Fibroblast of lung (primary cell): ENCODE data around the gene TNIK. TPM values are rescaled to one million over a fixed set of nuclear protein-coding genes. Genes with fewer than 3 reads are reported as not detected.

Experiments used
- DNase-seq, 2 donors: peaks; one replicate each; pipeline versions ENCODE4 v3.0.0 to v3.0.0-alpha.2; 2010; ENCODE audit warnings: low read depth in 2 of 2
- H2AFZ ChIP-seq: 2 replicates; pipeline ENCODE4 v1.5.1; 2012; ENCODE audit warnings: low read length, control low read depth, inconsistent platforms
- H3K27ac ChIP-seq: 2 replicates; pipeline ENCODE4 v1.5.1; 2011; ENCODE audit warnings: low read length, control low read depth; ENCODE audit not compliant: insufficient read depth
- H3K27me3 ChIP-seq: 2 replicates; pipeline ENCODE4 v1.5.1; 2011; ENCODE audit warnings: mild to moderate bottlenecking, low read length; ENCODE audit not compliant: control insufficient read depth, insufficient read depth
- H3K36me3 ChIP-seq: 2 replicates; pipeline ENCODE4 v1.5.1; 2011; ENCODE audit warnings: low read length; ENCODE audit not compliant: control insufficient read depth, insufficient read depth
- H3K4me1 ChIP-seq: 2 replicates; pipeline ENCODE4 v1.5.1; 2011; ENCODE audit warnings: low read length; ENCODE audit not compliant: control insufficient read depth, insufficient read depth; ENCODE audit errors: extremely low read depth
- H3K4me2 ChIP-seq: 2 replicates; pipeline ENCODE4 v1.5.1; 2011; ENCODE audit warnings: low read length, control low read depth; ENCODE audit not compliant: insufficient read depth; ENCODE audit errors: extremely low read depth
- H3K4me3 ChIP-seq, 4 experiments: fragments of 200-600 bp in 1 of 4; sonication (generic) in 1 of 4; replicated peaks in 1 of 4; 2 replicates each; pipeline ENCODE4 v1.5.1; 2011 to 2016; ENCODE audit warnings: low read length in 4 of 4, low read depth in 3 of 4, mild to moderate bottlenecking in 3 of 4, control low read depth in 2 of 4, inconsistent platforms in 1 of 4, mixed read lengths in 1 of 4; ENCODE audit not compliant: insufficient read depth in 1 of 4; ENCODE audit errors: control extremely low read depth in 1 of 4
- H3K79me2 ChIP-seq: 2 replicates; pipeline ENCODE4 v1.5.1; 2012; ENCODE audit warnings: mild to moderate bottlenecking, low read length, inconsistent platforms; ENCODE audit not compliant: control insufficient read depth, insufficient read depth
- H3K9ac ChIP-seq: 2 replicates; pipeline ENCODE4 v1.5.1; 2011; ENCODE audit warnings: mild to moderate bottlenecking, low read length, control low read depth; ENCODE audit not compliant: insufficient read depth
- H3K9me3 ChIP-seq: 2 replicates; pipeline ENCODE4 v1.5.1; 2012; ENCODE audit warnings: low read depth, low read length; ENCODE audit not compliant: control insufficient read depth, insufficient read depth
- H4K20me1 ChIP-seq: 2 replicates; pipeline ENCODE4 v1.5.1; 2011; ENCODE audit warnings: low read length; ENCODE audit not compliant: control insufficient read depth, insufficient read depth; ENCODE audit errors: extremely low read depth
- CTCF ChIP-seq, 2 donors: IDR thresholded peaks in 1 of 2; conservative IDR thresholded peaks in 1 of 2; 1 replicate in 1 of 2; 2 replicates in 1 of 2; pipeline ENCODE4 v1.5.1; 2011 to 2012; ENCODE audit warnings: low read length in 2 of 2, control low read depth in 1 of 2, inconsistent platforms in 1 of 2, low read depth in 1 of 2, mild to moderate bottlenecking in 1 of 2
- EZH2 ChIP-seq: IDR thresholded peaks from 2 replicates; pipeline ENCODE4 v1.5.1; 2012; ENCODE audit warnings: low read length, control low read depth, mild to moderate bottlenecking; ENCODE audit errors: missing control alignments
- polyA plus RNA-seq, 2 donors: library from polyadenylated mRNA; depleted of rRNA in 1 of 2; stranded (reverse) in 1 of 2; unstranded in 1 of 2; fragments of >200 nt; gene quantifications; 2 replicates each; pipeline ENCODE4 v1.2.1, GENCODE V29; 2011 to 2012; ENCODE audit warnings: missing spikeins in 1 of 2
- total RNA-seq: library from RNA; depleted of rRNA; stranded (reverse); fragments of >200 nt; gene quantifications from 2 replicates; pipeline ENCODE4 v1.2.1, GENCODE V29; 2014

Gene TNIK
- total and polyA plus RNA-seq, 2 donors (not counting 1 experiment from before 2014, with no cell fraction given): 13.8 to 39.3 TPM

- no peak overlapping the region for H2AFZ ChIP-seq
- H3K36me3 ChIP-seq: no peaks in the 10 kb centered on the region
- H3K9ac ChIP-seq: no peak overlapping the region
- H3K27ac ChIP-seq: no peak overlapping the region
- TF ChIP-seq EZH2: no peak
- TF ChIP-seq CTCF (conservative IDR thresholded peaks at IDR 0.05 in 1 of 2, IDR thresholded peaks at IDR 0.05 in 1 of 2; ENCODE audit: low read depth in 1 of 2, low read length in 2 of 2): no peak
- no peaks in the 10 kb centered on the region for H3K9me3 ChIP-seq
- no peaks in the 10 kb centered on the region for H3K27me3 ChIP-seq
- H3K79me2 ChIP-seq: no peaks in the 10 kb centered on the region
- H3K4me2 ChIP-seq: no peak overlapping the region
- H4K20me1 ChIP-seq: no peaks in the 10 kb centered on the region
- no peak for DNase-seq
- H3K4me3 ChIP-seq: no peak overlapping the region
- peaks cover 6% of the 10 kb centered on the region for H3K4me1 ChIP-seq
Observed at GRCh38 chr3:171185959-171186358, 274.2 kb downstream of the TNIK start.

DNA sequence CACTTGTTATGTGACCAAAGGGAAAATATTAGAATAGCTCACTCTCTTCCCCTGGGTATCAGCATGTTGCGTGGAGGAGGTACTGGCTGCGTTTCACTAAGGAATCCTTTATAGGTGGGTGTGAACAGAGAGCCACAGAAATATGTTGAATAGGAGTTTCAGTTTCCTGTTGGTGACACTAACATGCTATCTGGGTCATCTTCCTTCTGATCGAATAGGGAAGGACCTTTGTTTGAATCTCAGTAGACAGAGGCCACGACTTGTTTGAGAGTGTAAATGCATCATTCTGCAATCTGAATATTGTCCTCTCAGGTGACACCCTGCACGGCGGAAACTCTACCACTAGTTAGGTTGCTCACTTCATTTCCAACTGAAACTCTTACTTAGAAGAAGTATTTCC lies 275.8 kb downstream of the TNIK start:
- Histone ChIP-seq H2AFZ (no peak overlapping the region), H3K36me3 (no peaks in the 10 kb centered on the region), H3K9ac (no peak overlapping the region), H3K27ac (no peak overlapping the region), H3K79me2 (no peaks in the 10 kb centered on the region), H3K9me3 (no peaks in the 10 kb centered on the region), H3K4me3 (no peak overlapping the region), H3K4me2 (no peak overlapping the region), H3K27me3 (no peaks in the 10 kb centered on the region), H3K4me1 (peaks cover 4% of the 10 kb centered on the region), H4K20me1 (no peaks in the 10 kb centered on the region)
- TF ChIP-seq EZH2 (no peak), CTCF (conservative IDR thresholded peaks at IDR 0.05 in 1 of 2, IDR thresholded peaks at IDR 0.05 in 1 of 2; ENCODE audit: low read depth in 1 of 2, low read length in 2 of 2) (no peak)
- DNase-seq: no peak

- H3K9me3 ChIP-seq: no peaks in the 10 kb centered on the region
- H3K4me2 ChIP-seq: no peak overlapping the region
- H3K9ac ChIP-seq: no peak overlapping the region
- H3K36me3 ChIP-seq: no peaks in the 10 kb centered on the region
- DNase-seq: peak; percentile 29 to 38
- H3K4me3 ChIP-seq: no peak overlapping the region
- no peak overlapping the region for H2AFZ ChIP-seq
- no peaks in the 10 kb centered on the region for H4K20me1 ChIP-seq
- no peak overlapping the region for H3K27ac ChIP-seq
- no peaks in the 10 kb centered on the region for H3K79me2 ChIP-seq
- TF ChIP-seq CTCF (conservative IDR thresholded peaks at IDR 0.05 in 1 of 2, IDR thresholded peaks at IDR 0.05 in 1 of 2; ENCODE audit: low read depth in 1 of 2, low read length in 2 of 2) (peak in 1 of 2 donors; percentile 37), EZH2 (no peak)
- no peaks in the 10 kb centered on the region for H3K27me3 ChIP-seq
- peaks cover 4% of the 10 kb centered on the region for H3K4me1 ChIP-seq
Observed at GRCh38 chr3:171183042-171183441, 277.2 kb downstream of the TNIK start.
